GM23338 (cell line): ENCODE data around the gene FAM120AOS. TPM values are rescaled to one million over a fixed set of nuclear protein-coding genes. Genes with fewer than 3 reads are reported as not detected.

Experiments
- ATAC-seq: fragments of 200-7000 bp; cut with Tn5 transposase; 3 replicates; pipeline ENCODE4 v1.9.1; 2020
- DNase-seq: peaks from one replicate; pipeline ENCODE4 v3.0.0-alpha.2; 2015; ENCODE audit warnings: low spot score
- H2AFZ ChIP-seq: fragments of 200-600 bp; sonication (generic); 2 replicates; pipeline ENCODE4 v1.8.0; 2016; ENCODE audit warnings: antibody characterized with exemption, mild to moderate bottlenecking, moderate library complexity
- H3F3A ChIP-seq: fragments of 200-600 bp; sonication (generic); replicated peaks from 2 replicates; pipeline ENCODE4 v1.8.0; 2017; ENCODE audit warnings: antibody characterized with exemption, mixed run types, low read depth
- H3K27ac ChIP-seq: fragments of 200-600 bp; sonication (generic); 2 replicates; pipeline ENCODE4 v1.6.1; 2016; ENCODE audit warnings: low read depth
- H3K27me3 ChIP-seq: fragments of 200-600 bp; sonication (generic); 2 replicates; pipeline ENCODE4 v1.8.0; 2016; ENCODE audit warnings: mild to moderate bottlenecking, mixed run types, moderate library complexity; ENCODE audit not compliant: insufficient read depth
- H3K36me3 ChIP-seq: fragments of 200-600 bp; sonication (generic); 2 replicates; pipeline ENCODE4 v1.8.0; 2016; ENCODE audit warnings: mild to moderate bottlenecking; ENCODE audit not compliant: insufficient read depth
- H3K4me1 ChIP-seq: fragments of 200-600 bp; sonication (generic); 2 replicates; pipeline ENCODE4 v1.8.0; 2016; ENCODE audit warnings: mild to moderate bottlenecking, moderate library complexity; ENCODE audit not compliant: insufficient read depth
- H3K4me2 ChIP-seq: fragments of 200-600 bp; sonication (generic); 2 replicates; pipeline ENCODE4 v1.7.1; 2017; ENCODE audit warnings: mixed run types
- H3K4me3 ChIP-seq: fragments of 200-600 bp; sonication (generic); 2 replicates; pipeline ENCODE4 v1.6.1; 2016; ENCODE audit warnings: mixed run types
- H3K79me2 ChIP-seq: fragments of 200-600 bp; sonication (generic); replicated peaks from 2 replicates; pipeline ENCODE4 v1.8.0; 2017; ENCODE audit warnings: mild to moderate bottlenecking; ENCODE audit not compliant: insufficient read depth
- H3K9me2 ChIP-seq: fragments of 200-600 bp; sonication (generic); 2 replicates; pipeline ENCODE4 v1.8.0; 2017; ENCODE audit not compliant: insufficient read depth
- H4K20me1 ChIP-seq: fragments of 200-600 bp; sonication (generic); replicated peaks from 2 replicates; pipeline ENCODE4 v1.8.0; 2017; ENCODE audit warnings: mild to moderate bottlenecking; ENCODE audit not compliant: insufficient read depth
- H3K27ac Mint-ChIP-seq: 2 replicates; pipeline ENCODE4 v1.8.0; 2020; ENCODE audit warnings: inconsistent platforms, mild to moderate bottlenecking, moderate library complexity, mixed read lengths
- H3K27me3 Mint-ChIP-seq: 3 replicates; pipeline ENCODE4 v1.8.0; 2022; ENCODE audit warnings: low read depth, mild to moderate bottlenecking, moderate library complexity, mixed read lengths, inconsistent platforms; ENCODE audit not compliant: insufficient read depth, poor library complexity
- H3K36me3 Mint-ChIP-seq: 3 replicates; pipeline ENCODE4 v1.8.0; 2021; ENCODE audit warnings: low read depth, mild to moderate bottlenecking, inconsistent platforms, moderate library complexity, mixed read lengths
- H3K4me1 Mint-ChIP-seq: 3 replicates; pipeline ENCODE4 v1.8.0; 2020; ENCODE audit warnings: mild to moderate bottlenecking, inconsistent platforms, mixed read lengths
- H3K4me3 Mint-ChIP-seq: 3 replicates; pipeline ENCODE4 v1.8.0; 2021; ENCODE audit warnings: moderate library complexity, mild to moderate bottlenecking, inconsistent platforms, mixed read lengths
- H3K9me3 Mint-ChIP-seq: 3 replicates; pipeline ENCODE4 v1.8.0; 2020; ENCODE audit warnings: moderate library complexity, mild to moderate bottlenecking, inconsistent platforms, mixed read lengths
- CREB1 ChIP-seq: fragments of 250-450 bp; sonication (Bioruptor Pico); IDR thresholded peaks from 2 replicates; pipeline ENCODE4 v1.5.0; 2020; ENCODE audit warnings: low read depth, mild to moderate bottlenecking, moderate library complexity
- EZH2 ChIP-seq: fragments of 200-600 bp; sonication (generic); IDR thresholded peaks from one replicate; pipeline ENCODE4 v1.8.0; 2017; ENCODE audit warnings: antibody characterized with exemption, mild to moderate bottlenecking, low read depth; ENCODE audit not compliant: unreplicated experiment
- EZH2phosphoT487 ChIP-seq: fragments of 200-600 bp; sonication (generic); IDR thresholded peaks from one replicate; pipeline ENCODE4 v1.8.1; 2018; ENCODE audit warnings: antibody characterized with exemption; ENCODE audit not compliant: unreplicated experiment
- JUNB ChIP-seq: IDR thresholded peaks from one replicate; pipeline ENCODE4 v1.6.1; 2016; ENCODE audit warnings: antibody characterized with exemption; ENCODE audit not compliant: unreplicated experiment
- NANOG ChIP-seq: IDR thresholded peaks from 2 replicates; pipeline ENCODE4 v1.6.1; 2016; ENCODE audit warnings: antibody characterized with exemption, borderline replicate concordance
- POLR2AphosphoS5 ChIP-seq: IDR thresholded peaks from 2 replicates; pipeline ENCODE4 v1.6.1; 2016; ENCODE audit warnings: antibody characterized with exemption, low read depth
- STAT1 ChIP-seq: IDR thresholded peaks from one replicate; pipeline ENCODE4 v1.6.1; 2016; ENCODE audit warnings: antibody characterized with exemption; ENCODE audit not compliant: unreplicated experiment
- ZNF114 ChIP-seq: fragments of 250-450 bp; sonication (Bioruptor Pico); IDR thresholded peaks from 2 replicates; pipeline ENCODE4 v1.5.0; 2020; ENCODE audit warnings: mild to moderate bottlenecking, moderate library complexity
- ZNF331 ChIP-seq: fragments of 250-450 bp; sonication (Bioruptor Pico); IDR thresholded peaks from 2 replicates; pipeline ENCODE4 v1.5.0; 2020; ENCODE audit warnings: low read depth, mild to moderate bottlenecking, moderate library complexity
- polyA plus RNA-seq: library from polyadenylated mRNA; unstranded; fragments of >200 nt; fragmentation: Nextera tagmentation; extraction: Ambion mirVana; gene quantifications from 2 replicates; pipeline ENCODE4 v1.2.1, GENCODE V29; 2016
- total RNA-seq: library from RNA; depleted of rRNA; stranded (reverse); fragments of >200 nt; shearing (Covaris generic); gene quantifications from 2 replicates; pipeline ENCODE4 v1.2.3, GENCODE V29; 2014
- TF ChIP-seq, protein P1 (sequence below), 2 experiments: fragments of 200-600 bp in 1 of 2; sonication (generic) in 1 of 2; conservative IDR thresholded peaks; 2 replicates each; pipeline versions ENCODE4 v1.5.1 to v1.6.1; 2016 to 2017; ENCODE audit warnings: antibody characterized with exemption in 2 of 2, low read depth in 2 of 2, mild to moderate bottlenecking in 2 of 2, moderate library complexity in 1 of 2
- TF ChIP-seq, protein P2 (sequence below): IDR thresholded peaks from one replicate; pipeline ENCODE4 v1.6.1; 2018; ENCODE audit warnings: antibody characterized with exemption; ENCODE audit not compliant: unreplicated experiment
- TF ChIP-seq, protein P3 (sequence below): IDR thresholded peaks from 2 replicates; pipeline ENCODE4 v1.6.1; 2016; ENCODE audit warnings: antibody characterized with exemption

Gene FAM120AOS
- total and polyA plus RNA-seq, 2 experiments from 2014 or later = 31.5 to 40.4 TPM

DNA sequence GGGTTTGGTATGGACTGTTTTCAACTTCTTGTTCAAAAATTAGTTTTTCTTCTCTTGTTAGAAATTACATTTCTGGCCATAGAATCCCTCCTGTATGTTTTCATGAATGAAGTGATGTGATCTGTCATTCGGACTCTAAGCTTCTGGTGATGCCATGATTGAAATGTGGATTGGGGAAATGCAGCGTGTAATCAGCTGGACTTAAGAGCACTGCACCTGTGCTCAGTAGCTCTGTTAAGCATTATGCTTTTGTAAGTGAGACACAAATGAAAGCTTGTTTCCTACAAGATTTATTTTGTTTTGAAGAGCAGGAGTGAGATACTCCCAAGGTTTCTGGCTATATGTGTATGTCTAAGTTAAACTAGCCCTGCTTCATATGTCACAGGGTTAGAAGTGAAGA lies 24.0 kb upstream of the FAM120AOS start:
- Mint-ChIP-seq H3K4me3 (no peak overlapping the region), H3K9me3 (no peaks in the 10 kb centered on the region), H3K36me3 (peaks cover 27% of the 10 kb centered on the region; the same call in 2 of the 3 replicates), H3K4me1 (peaks cover 31% of the 10 kb centered on the region), H3K27ac (no peak overlapping the region), H3K27me3 (peaks cover 5% of the 10 kb centered on the region)
- ATAC-seq (no peak), DNase-seq (no peak)
- H3K4me2 ChIP-seq = no peak overlapping the region
- H3K27ac ChIP-seq = no peak overlapping the region
- no peak overlapping the region for H2AFZ ChIP-seq
- H3K27me3 ChIP-seq = no peaks in the 10 kb centered on the region
- H3K79me2 ChIP-seq = peaks cover 92% of the 10 kb centered on the region
- peaks cover 3% of the 10 kb centered on the region; the same call in 1 of the 2 replicates for H4K20me1 ChIP-seq
- H3K9me2 ChIP-seq = 0 out of 2 replicates have a peak, but pooled peaks cover 4% of the 10 kb centered on the region
- H3K4me3 ChIP-seq = no peak overlapping the region
- H3K36me3 ChIP-seq = peaks cover 8% of the 10 kb centered on the region; the same call in 1 of the 2 replicates
- TF ChIP-seq, protein P1, sequence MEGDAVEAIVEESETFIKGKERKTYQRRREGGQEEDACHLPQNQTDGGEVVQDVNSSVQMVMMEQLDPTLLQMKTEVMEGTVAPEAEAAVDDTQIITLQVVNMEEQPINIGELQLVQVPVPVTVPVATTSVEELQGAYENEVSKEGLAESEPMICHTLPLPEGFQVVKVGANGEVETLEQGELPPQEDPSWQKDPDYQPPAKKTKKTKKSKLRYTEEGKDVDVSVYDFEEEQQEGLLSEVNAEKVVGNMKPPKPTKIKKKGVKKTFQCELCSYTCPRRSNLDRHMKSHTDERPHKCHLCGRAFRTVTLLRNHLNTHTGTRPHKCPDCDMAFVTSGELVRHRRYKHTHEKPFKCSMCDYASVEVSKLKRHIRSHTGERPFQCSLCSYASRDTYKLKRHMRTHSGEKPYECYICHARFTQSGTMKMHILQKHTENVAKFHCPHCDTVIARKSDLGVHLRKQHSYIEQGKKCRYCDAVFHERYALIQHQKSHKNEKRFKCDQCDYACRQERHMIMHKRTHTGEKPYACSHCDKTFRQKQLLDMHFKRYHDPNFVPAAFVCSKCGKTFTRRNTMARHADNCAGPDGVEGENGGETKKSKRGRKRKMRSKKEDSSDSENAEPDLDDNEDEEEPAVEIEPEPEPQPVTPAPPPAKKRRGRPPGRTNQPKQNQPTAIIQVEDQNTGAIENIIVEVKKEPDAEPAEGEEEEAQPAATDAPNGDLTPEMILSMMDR (conservative IDR thresholded peaks at IDR 0.05; ENCODE audit: low read depth in 2 of 2) = no peak
- TF ChIP-seq ZNF114 (CRISPR knock-in tag) = no peak
- TF ChIP-seq EZH2phosphoT487 = no peak
- no peak for TF ChIP-seq JUNB
- TF ChIP-seq, protein P2, sequence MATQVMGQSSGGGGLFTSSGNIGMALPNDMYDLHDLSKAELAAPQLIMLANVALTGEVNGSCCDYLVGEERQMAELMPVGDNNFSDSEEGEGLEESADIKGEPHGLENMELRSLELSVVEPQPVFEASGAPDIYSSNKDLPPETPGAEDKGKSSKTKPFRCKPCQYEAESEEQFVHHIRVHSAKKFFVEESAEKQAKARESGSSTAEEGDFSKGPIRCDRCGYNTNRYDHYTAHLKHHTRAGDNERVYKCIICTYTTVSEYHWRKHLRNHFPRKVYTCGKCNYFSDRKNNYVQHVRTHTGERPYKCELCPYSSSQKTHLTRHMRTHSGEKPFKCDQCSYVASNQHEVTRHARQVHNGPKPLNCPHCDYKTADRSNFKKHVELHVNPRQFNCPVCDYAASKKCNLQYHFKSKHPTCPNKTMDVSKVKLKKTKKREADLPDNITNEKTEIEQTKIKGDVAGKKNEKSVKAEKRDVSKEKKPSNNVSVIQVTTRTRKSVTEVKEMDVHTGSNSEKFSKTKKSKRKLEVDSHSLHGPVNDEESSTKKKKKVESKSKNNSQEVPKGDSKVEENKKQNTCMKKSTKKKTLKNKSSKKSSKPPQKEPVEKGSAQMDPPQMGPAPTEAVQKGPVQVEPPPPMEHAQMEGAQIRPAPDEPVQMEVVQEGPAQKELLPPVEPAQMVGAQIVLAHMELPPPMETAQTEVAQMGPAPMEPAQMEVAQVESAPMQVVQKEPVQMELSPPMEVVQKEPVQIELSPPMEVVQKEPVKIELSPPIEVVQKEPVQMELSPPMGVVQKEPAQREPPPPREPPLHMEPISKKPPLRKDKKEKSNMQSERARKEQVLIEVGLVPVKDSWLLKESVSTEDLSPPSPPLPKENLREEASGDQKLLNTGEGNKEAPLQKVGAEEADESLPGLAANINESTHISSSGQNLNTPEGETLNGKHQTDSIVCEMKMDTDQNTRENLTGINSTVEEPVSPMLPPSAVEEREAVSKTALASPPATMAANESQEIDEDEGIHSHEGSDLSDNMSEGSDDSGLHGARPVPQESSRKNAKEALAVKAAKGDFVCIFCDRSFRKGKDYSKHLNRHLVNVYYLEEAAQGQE = no peak
- TF ChIP-seq STAT1 = no peak
- no peaks in the 10 kb centered on the region for H3F3A ChIP-seq
- peaks cover 12% of the 10 kb centered on the region for H3K4me1 ChIP-seq

DNA sequence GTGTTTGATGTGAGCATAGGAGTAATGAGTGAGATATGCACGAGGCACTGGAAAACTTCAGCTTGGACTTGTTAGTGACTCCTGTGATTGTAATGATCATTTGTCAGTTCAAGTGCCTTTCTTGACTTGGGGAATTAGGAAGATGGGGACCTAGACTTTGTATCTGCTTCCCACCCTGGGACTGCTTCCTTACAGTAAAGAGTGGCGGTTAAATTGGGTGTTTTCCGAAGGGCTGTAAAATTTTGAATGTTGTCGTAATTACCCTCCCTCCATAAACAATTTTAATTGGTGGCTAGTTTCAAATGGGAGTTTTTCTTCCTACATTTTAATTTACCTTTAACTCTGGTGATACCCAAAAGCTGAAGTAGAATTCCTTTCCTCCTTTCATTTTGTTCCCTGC lies 23.5 kb upstream of the FAM120AOS start:
- Mint-ChIP-seq H3K4me3 (no peak overlapping the region), H3K9me3 (no peaks in the 10 kb centered on the region), H3K27ac (peak overlapping the region; percentile 0; the same call in 1 of the 2 replicates), H3K27me3 (peaks cover 5% of the 10 kb centered on the region), H3K4me1 (peaks cover 30% of the 10 kb centered on the region), H3K36me3 (peaks cover 31% of the 10 kb centered on the region; the same call in 2 of the 3 replicates)
- Histone ChIP-seq H3K27me3 (no peaks in the 10 kb centered on the region), H3K79me2 (peaks cover 92% of the 10 kb centered on the region), H3K27ac (no peak overlapping the region), H2AFZ (no peak overlapping the region), H3F3A (no peaks in the 10 kb centered on the region), H3K36me3 (peaks cover 8% of the 10 kb centered on the region; the same call in 1 of the 2 replicates), H3K4me1 (peaks cover 12% of the 10 kb centered on the region), H3K4me2 (no peak overlapping the region), H3K9me2 (0 out of 2 replicates have a peak, but pooled peaks cover 4% of the 10 kb centered on the region), H3K4me3 (no peak overlapping the region), H4K20me1 (peaks cover 8% of the 10 kb centered on the region)
- DNase-seq (no peak), ATAC-seq (no peak)
- TF ChIP-seq POLR2AphosphoS5 (no peak), JUNB (no peak), NANOG (no peak), EZH2 (no peak), ZNF331 (CRISPR knock-in tag) (no peak), CREB1 (no peak), EZH2phosphoT487 (no peak), STAT1 (no peak)
- TF ChIP-seq, protein P2 = no peak
- TF ChIP-seq, protein P3, sequence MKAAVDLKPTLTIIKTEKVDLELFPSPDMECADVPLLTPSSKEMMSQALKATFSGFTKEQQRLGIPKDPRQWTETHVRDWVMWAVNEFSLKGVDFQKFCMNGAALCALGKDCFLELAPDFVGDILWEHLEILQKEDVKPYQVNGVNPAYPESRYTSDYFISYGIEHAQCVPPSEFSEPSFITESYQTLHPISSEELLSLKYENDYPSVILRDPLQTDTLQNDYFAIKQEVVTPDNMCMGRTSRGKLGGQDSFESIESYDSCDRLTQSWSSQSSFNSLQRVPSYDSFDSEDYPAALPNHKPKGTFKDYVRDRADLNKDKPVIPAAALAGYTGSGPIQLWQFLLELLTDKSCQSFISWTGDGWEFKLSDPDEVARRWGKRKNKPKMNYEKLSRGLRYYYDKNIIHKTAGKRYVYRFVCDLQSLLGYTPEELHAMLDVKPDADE = no peak
